Occipital lobe (tissue), 2 donors: ENCODE data around the gene TTC7B. TPM values are rescaled to one million over a fixed set of nuclear protein-coding genes. Genes with fewer than 3 reads are reported as not detected.

Experiments used
- DNase-seq: peaks from one replicate; lab custom pipeline; 2025; lab: John Stamatoyannopoulos, UW
- total RNA-seq: library from RNA; depleted of rRNA; stranded (reverse); fragments of >200 nt; gene quantifications from one replicate; pipeline ENCODE4 v1.2.3, GENCODE V29; 2014

Gene TTC7B
- total RNA-seq, 1 donor from 2014 or later, result 23.2 TPM

DNA sequence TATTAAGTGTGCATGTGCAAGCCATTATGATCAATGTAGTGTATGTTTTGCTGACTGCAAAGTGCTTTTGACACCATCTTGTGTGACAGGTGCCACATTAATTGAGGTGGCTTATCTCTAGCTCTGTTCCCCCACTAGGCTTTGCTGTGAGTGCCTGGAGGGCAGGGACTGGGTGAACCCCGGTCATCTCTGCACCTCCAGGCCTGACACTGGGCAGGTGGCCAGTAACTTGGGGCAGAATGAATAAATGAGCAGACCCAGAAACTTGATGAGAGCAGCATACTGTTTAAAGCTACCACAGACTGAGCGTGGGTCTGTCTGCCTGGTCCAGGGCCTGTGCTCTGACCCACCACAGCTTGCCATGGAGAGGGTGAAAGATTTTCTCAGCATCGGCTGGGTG, 267.8 kb downstream of the TTC7B start:
- DNase-seq, result no peak

- no peak for DNase-seq
Observed at GRCh38 chr14:90547968-90548367, 268.3 kb downstream of the TTC7B start.

GRCh38 chr14:90547250-90547649, 269.0 kb downstream of the TTC7B start:
- DNase-seq, result no peak

GRCh38 chr14:90546767-90547166, 269.5 kb downstream of the TTC7B start:
- no peak for DNase-seq

DNA sequence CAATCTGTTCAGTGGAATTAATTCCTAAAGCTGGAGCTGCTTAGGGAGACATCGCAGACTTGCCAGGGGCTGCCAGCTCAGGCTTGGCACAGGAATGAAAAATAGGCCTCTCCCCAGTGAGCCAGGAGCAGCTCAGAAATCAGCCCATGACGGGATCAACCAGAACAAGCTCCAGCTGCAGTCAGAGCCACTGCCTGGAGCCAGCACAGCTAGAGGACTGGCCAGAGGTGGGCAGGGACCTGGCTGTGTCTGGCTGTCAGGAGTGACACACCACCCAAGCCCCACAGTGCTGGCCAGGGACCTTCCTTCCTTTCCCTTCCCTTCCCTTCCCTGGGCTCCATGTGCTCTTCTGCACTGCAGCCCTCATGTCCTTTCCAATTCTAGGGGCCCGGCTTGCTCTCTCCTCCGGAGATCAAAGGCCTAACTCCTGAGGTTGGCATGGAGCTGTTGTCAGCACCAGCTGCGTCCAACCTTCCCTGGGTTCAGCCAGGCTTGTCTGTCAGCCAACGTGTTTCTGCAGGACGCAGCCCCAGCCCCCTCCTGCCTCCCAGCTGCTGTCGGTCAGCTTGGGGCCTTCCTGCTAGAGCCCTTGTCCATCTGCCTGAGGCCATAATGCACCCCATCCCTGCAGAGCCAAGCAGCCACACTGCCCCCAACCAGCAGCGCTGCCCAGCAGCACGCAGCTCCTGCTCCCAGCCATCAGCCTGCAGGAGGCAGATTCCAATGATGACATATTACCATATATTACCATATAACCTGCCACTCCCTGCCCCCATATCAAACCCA, 270.1 kb downstream of the TTC7B start:
- DNase-seq, result peak; percentile 69

DNA sequence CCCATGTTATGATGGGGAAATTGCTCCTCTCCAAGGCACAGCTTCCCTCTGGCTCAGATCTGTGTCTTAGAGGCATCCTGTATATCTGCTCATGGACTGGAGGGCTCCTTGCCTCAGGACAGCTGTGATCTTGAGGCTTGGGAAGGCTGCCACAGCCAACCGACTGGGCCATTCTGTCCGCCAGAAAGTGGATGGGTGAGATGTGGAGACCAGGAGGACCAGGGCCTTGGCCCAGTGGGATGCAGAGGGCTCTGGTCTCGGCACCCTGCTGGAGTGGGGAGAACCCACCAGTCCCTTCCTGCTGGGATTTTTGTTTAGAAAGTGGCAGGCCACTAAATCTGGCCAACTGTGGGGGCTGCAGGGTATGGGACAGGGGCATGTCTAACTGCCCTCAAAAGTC, 270.8 kb downstream of the TTC7B start:
- DNase-seq, result no peak

- DNase-seq, result no peak
Observed at GRCh38 chr14:90544971-90545370, 271.3 kb downstream of the TTC7B start.

DNA sequence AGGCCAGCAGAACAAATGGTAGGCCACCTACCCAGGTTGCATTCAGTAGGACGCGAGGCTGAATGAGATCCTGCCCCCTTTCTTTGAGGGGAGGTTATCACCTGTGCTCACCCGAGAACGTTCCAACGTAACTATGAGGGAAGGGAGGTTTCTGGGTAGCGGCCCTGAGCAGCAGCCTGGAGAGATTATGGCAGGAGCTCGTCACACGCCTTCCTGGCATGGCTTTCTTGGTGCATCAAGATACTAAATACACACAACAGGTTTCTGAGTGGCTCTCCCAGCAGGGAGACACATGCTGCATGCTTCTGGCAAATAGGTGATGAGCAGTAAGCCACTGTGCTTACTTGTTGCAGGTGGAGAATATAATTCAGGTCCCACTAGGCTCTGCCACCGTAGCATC, 271.7 kb downstream of the TTC7B start:
- no peak for DNase-seq

GRCh38 chr14:90543876-90544275, 272.4 kb downstream of the TTC7B start:
- DNase-seq, result no peak

GRCh38 chr14:90541076-90541634, 275.1 kb downstream of the TTC7B start:
- DNase-seq, result no peak

DNA sequence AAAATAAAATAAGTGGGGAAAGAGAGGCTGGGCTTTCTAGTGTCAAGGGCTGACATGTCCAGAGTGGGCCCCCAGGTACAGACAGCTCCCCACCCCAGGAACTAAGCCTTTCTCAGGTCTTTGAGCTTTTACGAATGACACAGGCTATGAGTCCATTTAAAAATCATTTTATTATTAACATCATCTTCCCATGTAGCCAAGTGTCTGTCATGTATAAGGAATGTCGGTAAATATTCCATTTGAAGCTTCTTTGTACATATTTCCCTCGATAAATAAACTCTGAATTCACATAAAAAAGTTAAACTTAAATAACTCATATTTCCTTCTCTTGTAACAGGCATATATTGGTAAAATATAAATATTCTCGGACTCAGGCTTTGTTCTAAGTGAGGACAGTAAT, 275.8 kb downstream of the TTC7B start:
- no peak for DNase-seq

DNA sequence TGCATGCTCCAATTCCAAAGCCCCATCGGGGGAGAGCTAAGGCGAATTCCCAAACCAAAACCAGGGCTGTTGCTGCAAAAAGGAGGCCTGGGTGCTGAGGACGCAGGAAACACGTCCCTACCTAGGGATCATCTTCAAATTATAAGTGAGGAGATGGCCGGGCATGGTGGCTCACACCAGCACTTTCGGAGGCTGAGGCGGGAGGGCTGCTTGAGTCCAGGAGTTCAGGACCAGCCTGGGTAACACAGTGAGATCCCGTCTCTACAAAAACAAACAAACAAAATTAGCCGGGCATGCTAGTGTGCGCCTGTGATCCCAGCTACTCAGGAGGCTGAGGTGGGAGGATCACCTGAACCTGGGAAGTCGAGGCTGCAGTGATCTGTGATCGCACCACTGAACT, 276.2 kb downstream of the TTC7B start:
- DNase-seq, result no peak

GRCh38 chr14:90539496-90539775, 276.8 kb downstream of the TTC7B start:
- no peak for DNase-seq

- DNase-seq, result no peak
Observed at GRCh38 chr14:90538716-90539495, 277.3 kb downstream of the TTC7B start.

- DNase-seq, result no peak
Observed at GRCh38 chr14:90538095-90538494, 278.1 kb downstream of the TTC7B start.

DNA sequence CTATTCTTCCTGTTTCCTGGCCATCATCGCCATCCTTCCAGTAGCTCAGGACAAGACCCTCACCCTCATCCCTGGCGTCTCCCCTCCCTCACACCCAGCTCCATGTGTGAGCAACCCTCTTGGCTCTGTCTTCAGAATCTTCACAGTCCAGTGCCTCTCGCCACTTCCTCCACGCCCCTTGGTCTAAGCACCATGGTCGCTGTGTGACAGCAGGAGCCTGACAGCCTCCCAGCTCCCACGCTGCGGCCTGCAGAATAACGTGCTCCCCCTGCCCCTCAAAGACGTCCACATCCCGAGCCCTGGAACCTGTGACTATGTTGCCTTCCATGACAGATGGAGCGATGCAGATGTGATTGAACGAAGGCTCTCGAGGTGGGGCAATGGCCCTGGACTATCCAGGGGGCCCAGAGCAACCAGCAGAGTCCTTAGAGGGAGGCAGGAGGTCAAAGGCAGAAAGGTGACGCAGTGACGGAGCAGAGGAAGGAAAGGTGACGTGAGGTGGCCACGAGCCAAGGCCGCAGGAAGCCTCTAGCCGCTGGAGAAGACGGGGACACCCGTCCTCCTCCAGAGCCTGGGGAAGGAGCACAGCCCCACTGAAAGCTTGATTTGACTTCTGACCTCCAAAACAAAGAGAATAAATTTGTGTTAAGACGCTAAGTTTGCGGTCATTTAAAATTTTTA, 279.6 kb downstream of the TTC7B start:
- DNase-seq, result no peak

GRCh38 chr14:90536092-90536491, 280.1 kb downstream of the TTC7B start:
- peak; percentile 74 for DNase-seq

DNA sequence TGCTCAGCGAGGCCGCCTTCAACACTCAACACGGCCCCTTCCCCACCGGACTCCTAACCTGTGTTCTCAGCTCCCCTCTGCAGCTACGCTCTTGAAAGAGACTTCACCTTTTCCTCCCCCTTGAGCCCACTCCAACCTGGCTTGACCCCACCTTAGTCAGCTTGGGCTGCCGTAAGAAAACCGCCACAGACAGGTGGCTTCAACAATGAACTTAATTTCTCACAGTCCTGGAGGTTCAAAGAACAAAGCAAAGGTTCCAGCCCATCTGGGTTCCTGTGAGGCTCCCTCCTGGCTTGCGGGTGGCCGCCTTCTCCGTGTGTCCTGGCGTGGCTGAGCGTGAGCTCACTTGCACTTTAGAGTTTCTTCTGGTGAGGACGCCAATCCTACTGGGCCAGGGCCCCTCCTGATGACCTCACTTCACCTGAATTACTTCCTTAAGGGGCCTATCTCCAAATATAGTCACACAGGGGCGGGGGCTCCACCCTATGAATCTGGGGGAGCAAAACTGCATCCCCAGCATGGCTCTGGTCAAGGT, 280.6 kb downstream of the TTC7B start:
- no peak for DNase-seq

- DNase-seq, result no peak
Observed at GRCh38 chr14:90534838-90535555, 281.2 kb downstream of the TTC7B start.

- no peak for DNase-seq
Observed at GRCh38 chr14:90534091-90534837, 282.0 kb downstream of the TTC7B start.

DNA sequence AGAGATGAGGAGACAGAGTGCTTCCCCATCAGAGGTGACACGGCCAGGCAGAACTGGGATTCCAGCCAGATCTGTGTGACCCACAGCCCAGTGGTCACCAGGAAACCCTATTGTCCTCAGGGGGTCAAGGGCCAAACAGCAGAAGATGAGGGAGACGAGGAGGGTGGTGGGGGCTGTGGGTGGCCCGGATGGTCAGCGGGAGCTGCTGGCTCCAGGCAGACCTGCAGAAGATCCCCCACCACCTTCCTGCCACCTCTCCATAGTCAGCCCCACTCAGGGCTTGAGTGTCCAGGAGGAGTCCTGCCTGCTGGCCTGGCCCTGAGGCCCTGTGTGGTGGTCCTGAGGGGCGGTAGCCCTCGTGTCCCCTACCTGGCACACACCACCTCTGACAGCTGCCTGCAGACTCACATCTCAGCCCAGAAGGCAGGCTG, 282.6 kb downstream of the TTC7B start:
- no peak for DNase-seq
